H1 (cell line): ENCODE data around the gene GALNT9. TPM values are rescaled to one million over a fixed set of nuclear protein-coding genes. Genes with fewer than 3 reads are reported as not detected.
"Not testable (repeated sequence)": the region's sequence is repeated elsewhere in the genome, so short reads cannot be mapped to it uniquely, and the experiment has no call there.

ENCODE experiments used
- CTCF ChIA-PET: fragments of 300-600 bp; sonication (Branson Sonifier 250); formaldehyde crosslinking; loops from one replicate; lab custom pipeline; 2021; ENCODE audit not compliant: partially characterized antibody; lab: Charles Lee
- POLR2A ChIA-PET: fragments of 300-600 bp; sonication (Branson Sonifier 250); formaldehyde crosslinking; loops from one replicate; lab custom pipeline; 2021; ENCODE audit warnings: inconsistent platforms; ENCODE audit not compliant: partially characterized antibody; lab: Charles Lee
- DNase-seq, 2 experiments: peaks; one replicate each; pipeline versions ENCODE4 v3.0.0 to v3.0.0-alpha.2; 2010 to 2022; ENCODE audit warnings: low spot score in 2 of 2, low read depth in 1 of 2, mixed read lengths in 1 of 2
- FAIRE-seq: peaks from 2 replicates; lab custom pipeline; 2011; peaks lifted over from hg19 to GRCh38; lab: Jason Lieb, UNC
- H2AFZ ChIP-seq: 2 replicates; pipeline ENCODE4 v1.8.1; 2012; ENCODE audit warnings: low read length, inconsistent platforms
- H2AK5ac ChIP-seq: 2 replicates; pipeline ENCODE4 v1.6.1; 2013; ENCODE audit warnings: low read depth, low read length
- H2BK120ac ChIP-seq: replicated peaks from 2 replicates; pipeline ENCODE3; 2013; ENCODE audit warnings: low read depth, low read length, inconsistent platforms
- H2BK12ac ChIP-seq: 2 replicates; pipeline ENCODE4 v1.6.1; 2013; ENCODE audit warnings: low read depth, low read length
- H2BK15ac ChIP-seq: 2 replicates; pipeline ENCODE4 v1.6.1; 2013; ENCODE audit warnings: low read length
- H2BK20ac ChIP-seq: 2 replicates; pipeline ENCODE4 v1.6.1; 2013; ENCODE audit warnings: low read length
- H2BK5ac ChIP-seq: 2 replicates; pipeline ENCODE4 v1.6.1; 2013; ENCODE audit warnings: low read depth, low read length
- H3K14ac ChIP-seq: 2 replicates; pipeline ENCODE4 v1.6.1; 2013; ENCODE audit warnings: inconsistent platforms; ENCODE audit not compliant: insufficient read length
- H3K18ac ChIP-seq: 2 replicates; pipeline ENCODE4 v1.6.1; 2013; ENCODE audit warnings: low read length; ENCODE audit errors: extremely low read depth
- H3K23ac ChIP-seq: 2 replicates; pipeline ENCODE4 v1.6.1; 2013; ENCODE audit warnings: inconsistent platforms; ENCODE audit not compliant: insufficient read length
- H3K23me2 ChIP-seq: 2 replicates; pipeline ENCODE4 v1.6.1; 2013; ENCODE audit warnings: low read depth, low read length
- H3K27ac ChIP-seq: 2 replicates; pipeline ENCODE4 v1.6.1; 2011; ENCODE audit warnings: low read depth, low read length, inconsistent platforms
- H3K27me3 ChIP-seq, 4 experiments: replicated peaks in 1 of 4; 1 replicate in 1 of 4; 2 replicates in 3 of 4; pipeline versions ENCODE4 v1.6.1 to v1.8.1; 2011 to 2013; ENCODE audit warnings: low read length in 3 of 4, mild to moderate bottlenecking in 3 of 4, inconsistent platforms in 2 of 4, mixed read lengths in 2 of 4, moderate library complexity in 1 of 4; ENCODE audit not compliant: control insufficient read depth in 3 of 4, insufficient read depth in 3 of 4; ENCODE audit errors: extremely low read depth in 1 of 4
- H3K36me3 ChIP-seq, 4 experiments: 2 replicates each; pipeline versions ENCODE4 v1.6.1 to v1.8.1; 2011 to 2013; ENCODE audit warnings: mild to moderate bottlenecking in 4 of 4, low read length in 3 of 4, moderate library complexity in 2 of 4, control low read depth in 1 of 4, inconsistent platforms in 1 of 4; ENCODE audit not compliant: insufficient read depth in 4 of 4, control insufficient read depth in 2 of 4
- H3K4ac ChIP-seq: replicated peaks from 2 replicates; pipeline ENCODE3; 2013; ENCODE audit warnings: low read length, low read depth, mixed read lengths, inconsistent platforms; ENCODE audit not compliant: insufficient read length
- H3K4me1 ChIP-seq, 4 experiments: replicated peaks in 1 of 4; 1 replicate in 1 of 4; 2 replicates in 3 of 4; pipeline versions ENCODE4 v1.6.1 to v1.8.1; 2011 to 2013; ENCODE audit warnings: low read length in 3 of 4, inconsistent platforms in 2 of 4, mixed read lengths in 1 of 4; ENCODE audit not compliant: insufficient read depth in 4 of 4, control insufficient read depth in 3 of 4
- H3K4me2 ChIP-seq, 2 experiments: 2 replicates each; pipeline versions ENCODE4 v1.6.1 to v1.8.1; 2011 to 2013; ENCODE audit warnings: low read depth in 2 of 2, low read length in 2 of 2, control low read depth in 1 of 2, inconsistent platforms in 1 of 2, mild to moderate bottlenecking in 1 of 2; ENCODE audit not compliant: insufficient read depth in 1 of 2
- H3K4me3 ChIP-seq, 4 experiments: fragments of 200-600, 300-600 bp in 1 of 4; sonication (generic), shearing (Covaris generic), sonication (Bioruptor Twin) in 1 of 4; 2 replicates each; pipeline versions ENCODE4 v1.5.1 to v1.8.1; 2011 to 2016; ENCODE audit warnings: low read length in 4 of 4, low read depth in 3 of 4, control low read depth in 2 of 4, inconsistent platforms in 2 of 4, mild to moderate bottlenecking in 2 of 4, mixed read lengths in 1 of 4, moderate library complexity in 1 of 4; ENCODE audit not compliant: insufficient read depth in 2 of 4; ENCODE audit errors: extremely low read depth in 1 of 4
- H3K56ac ChIP-seq: replicated peaks from 2 replicates; pipeline ENCODE3; 2013; ENCODE audit warnings: low read depth, mild to moderate bottlenecking, mixed read lengths, low read length, inconsistent platforms; ENCODE audit not compliant: insufficient read length
- H3K79me1 ChIP-seq: 2 replicates; pipeline ENCODE4 v1.6.1; 2013; ENCODE audit warnings: low read depth, low read length, control low read depth
- H3K79me2 ChIP-seq, 2 experiments: 2 replicates each; pipeline versions ENCODE4 v1.6.1 to v1.8.1; 2012 to 2013; ENCODE audit warnings: low read length in 2 of 2, mild to moderate bottlenecking in 2 of 2, inconsistent platforms in 1 of 2; ENCODE audit not compliant: insufficient read depth in 2 of 2, control insufficient read depth in 1 of 2
- H3K9ac ChIP-seq, 4 experiments: replicated peaks in 1 of 4; 1 replicate in 1 of 4; 2 replicates in 3 of 4; pipeline versions ENCODE4 v1.6.1 to v1.8.1; 2011 to 2013; ENCODE audit warnings: low read depth in 3 of 4, low read length in 3 of 4, control low read depth in 2 of 4, mild to moderate bottlenecking in 2 of 4, moderate library complexity in 2 of 4, inconsistent platforms in 1 of 4; ENCODE audit errors: extremely low read depth in 1 of 4
- H3K9me3 ChIP-seq, 2 experiments: 2 replicates each; pipeline versions ENCODE4 v1.6.1 to v1.8.1; 2012 to 2013; ENCODE audit warnings: mild to moderate bottlenecking in 2 of 2, moderate library complexity in 2 of 2, control low read depth in 1 of 2, inconsistent platforms in 1 of 2, low read depth in 1 of 2, low read length in 1 of 2, mixed read lengths in 1 of 2; ENCODE audit not compliant: insufficient read depth in 2 of 2
- H4K20me1 ChIP-seq, 2 experiments: replicated peaks in 1 of 2; 2 replicates each; pipeline versions ENCODE3 to v1.8.1; 2011 to 2013; ENCODE audit warnings: inconsistent platforms in 2 of 2, low read length in 2 of 2, mild to moderate bottlenecking in 1 of 2; ENCODE audit not compliant: insufficient read depth in 2 of 2, control insufficient read depth in 1 of 2
- H4K5ac ChIP-seq: 2 replicates; pipeline ENCODE4 v1.6.1; 2013; ENCODE audit warnings: low read length, low read depth, mixed read lengths, inconsistent platforms; ENCODE audit not compliant: insufficient read length
- H4K8ac ChIP-seq: 2 replicates; pipeline ENCODE4 v1.8.0; 2013; ENCODE audit warnings: mild to moderate bottlenecking, moderate library complexity, low read length, inconsistent platforms; ENCODE audit not compliant: insufficient read depth; ENCODE audit errors: extremely low read depth
- H4K91ac ChIP-seq: replicated peaks from 2 replicates; pipeline ENCODE3; 2013; ENCODE audit warnings: low read length, mixed read lengths, inconsistent platforms; ENCODE audit not compliant: insufficient read length
- WGBS, 2 experiments: shearing (Covaris generic) in 1 of 2; methylation state at CpG; one replicate each; pipeline versions ENCODE4 v1.1.6 to v1.1.7; 2013 to 2015; ENCODE audit warnings: low lambda C conversion rate in 2 of 2, mixed read lengths in 2 of 2, inconsistent platforms in 1 of 2, low coverage in 1 of 2, missing lambda C conversion rate in 1 of 2; ENCODE audit not compliant: insufficient replicate concordance in 2 of 2, insufficient coverage in 1 of 2, insufficient read length in 1 of 2; ENCODE audit errors: extremely low coverage in 1 of 2, missing lambda C conversion rate in 1 of 2; 5-methylcytosine and 5-hydroxymethylcytosine counted together
- polyA plus RNA-seq, 7 experiments: library from polyadenylated mRNA; depleted of rRNA in 3 of 7; stranded (reverse) in 5 of 7; unstranded in 2 of 7; fragments of >200 nt in 5 of 7; fragments of 200-250 nt in 2 of 7; gene quantifications; 1 replicate in 5 of 7; 2 replicates in 1 of 7; 4 replicates in 1 of 7; pipeline versions ENCODE4 v1.2.1 to v1.2.3, GENCODE V29; 2011 to 2013; ENCODE audit warnings: missing spikeins in 2 of 7, mixed read lengths in 2 of 7
- total RNA-seq: library from RNA; stranded (reverse); fragmentation: NEBNext Ultra II Directional; extraction: Animal tissue kit (Norgen Biotek cat#: 25700); gene quantifications from 2 replicates; pipeline ENCODE4 v1.2.1, GENCODE V29; 2021

GALNT9 gene
- total and polyA plus RNA-seq, 2 of the 8 experiments (the other 6 are each of a cell fraction or from before 2014, with no cell fraction given): 2.0 to 3.6 TPM

- H2BK120ac ChIP-seq, H3K18ac ChIP-seq, H3K9ac ChIP-seq, H3K4me2 ChIP-seq, H3K79me2 ChIP-seq, H3K27me3 ChIP-seq, H4K91ac ChIP-seq, POLR2A ChIA-PET, H3K36me3 ChIP-seq, H3K4ac ChIP-seq, H2BK20ac ChIP-seq, DNase-seq, H2AK5ac ChIP-seq, H2BK15ac ChIP-seq, H3K23me2 ChIP-seq, H4K8ac ChIP-seq, H3K4me3 ChIP-seq, H2BK12ac ChIP-seq, H3K4me1 ChIP-seq, H3K9me3 ChIP-seq, FAIRE-seq, CTCF ChIA-PET, H2BK5ac ChIP-seq, H3K14ac ChIP-seq, H3K79me1 ChIP-seq, H3K27ac ChIP-seq, H3K23ac ChIP-seq, H4K20me1 ChIP-seq, H4K5ac ChIP-seq, H2AFZ ChIP-seq, H3K56ac ChIP-seq: not testable (repeated sequence)
- 85% methylated on average over 7 of the region's 7 CpGs; no CpG with 5 or more reads in 1 of the 2 experiments for WGBS, 2 experiments
Observed at GRCh38 chr12:132240669-132241007, 88.8 kb downstream of the GALNT9 start.
